Lower leg skin (tissue), 3 donors: ENCODE results near the gene C1QB.

Experiments
- CTCF ChIP-seq, 3 donors: fragments of 450-650 bp; IDR thresholded peaks; one replicate each; pipeline ENCODE4 v1.5.1; 2016; ENCODE audit warnings: antibody characterized with exemption in 3 of 3, mild to moderate bottlenecking in 3 of 3, moderate library complexity in 2 of 3
- POLR2A ChIP-seq, 2 donors: fragments of 450-650 bp; IDR thresholded peaks; one replicate each; pipeline ENCODE4 v1.6.1; 2016 to 2017; ENCODE audit warnings: antibody characterized with exemption in 2 of 2, mild to moderate bottlenecking in 1 of 2, moderate library complexity in 1 of 2

- TF ChIP-seq CTCF (IDR thresholded peaks at IDR 0.05) (no peak), POLR2A (IDR thresholded peaks at IDR 0.05) (no peak)
Measured at GRCh38 chr1:22625262-22625925, 27.6 kb upstream of the C1QB start.
